HepG2 (cell line): Measurements from ENCODE around the gene PRRT1. TPM values are rescaled to one million over a fixed set of nuclear protein-coding genes. Genes with fewer than 3 reads are reported as not detected.

Source experiments
- MXD4 ChIP-seq: IDR thresholded peaks from 2 replicates; pipeline ENCODE4 v1.6.1; 2016; ENCODE audit warnings: mild to moderate bottlenecking, missing biosample characterization, missing genetic modification reagents
- NFRKB ChIP-seq: fragments of 450-650 bp; IDR thresholded peaks from 2 replicates; pipeline ENCODE4 v1.6.1; 2017
- SP5 ChIP-seq: IDR thresholded peaks from 2 replicates; pipeline ENCODE4 v1.6.1; 2016; ENCODE audit warnings: low read depth, borderline replicate concordance
- polyA plus RNA-seq, 8 experiments: library from polyadenylated mRNA; depleted of rRNA in 3 of 8; stranded (reverse) in 7 of 8; unstranded in 1 of 8; fragments of >200 nt; fragmentation: Illumina TruSeq in 4 of 8; extraction: Trizol in 4 of 8; gene quantifications; 2 replicates each; pipeline versions ENCODE4 v1.2.1 to v1.2.3, GENCODE V29; 2011 to 2016; ENCODE audit warnings: low read depth in 4 of 8, missing spikeins in 1 of 8, mixed read lengths in 1 of 8; ENCODE audit not compliant: insufficient read depth in 1 of 8
- total RNA-seq, 5 experiments: library from RNA; depleted of rRNA; stranded (reverse); fragments of >200 nt; fragmentation: Illumina TruSeq; extraction: Trizol; gene quantifications; 2 replicates each; pipeline ENCODE4 v1.2.3, GENCODE V29; 2016; ENCODE audit warnings: low read depth in 1 of 5
- TF ChIP-seq, protein P1 (sequence below), 2 experiments: fragments of 450-650 bp in 1 of 2; sonication (generic) in 1 of 2; formaldehyde crosslinking in 1 of 2; IDR thresholded peaks; 2 replicates each; pipeline versions ENCODE4 v1.6.1 to v1.8.0; 2016 to 2022; ENCODE audit warnings: antibody characterized with exemption in 1 of 2, mild to moderate bottlenecking in 1 of 2, missing genetic modification reagents in 1 of 2
- TF ChIP-seq, protein P2 (sequence below): sonication (generic); formaldehyde crosslinking; IDR thresholded peaks from 2 replicates; pipeline ENCODE4 v1.4.0; 2020; ENCODE audit warnings: low read depth, mild to moderate bottlenecking, missing genetic modification reagents
- TF ChIP-seq, protein P3 (sequence below): sonication (generic); formaldehyde crosslinking; IDR thresholded peaks from 2 replicates; pipeline ENCODE4 v1.4.0; 2020; ENCODE audit warnings: missing genetic modification reagents

The PRRT1 gene
- total and polyA plus RNA-seq, 2 of the 13 experiments (the other 11 are each of a cell fraction or from before 2014, with no cell fraction given), result 0.64 to 1.4 TPM

DNA sequence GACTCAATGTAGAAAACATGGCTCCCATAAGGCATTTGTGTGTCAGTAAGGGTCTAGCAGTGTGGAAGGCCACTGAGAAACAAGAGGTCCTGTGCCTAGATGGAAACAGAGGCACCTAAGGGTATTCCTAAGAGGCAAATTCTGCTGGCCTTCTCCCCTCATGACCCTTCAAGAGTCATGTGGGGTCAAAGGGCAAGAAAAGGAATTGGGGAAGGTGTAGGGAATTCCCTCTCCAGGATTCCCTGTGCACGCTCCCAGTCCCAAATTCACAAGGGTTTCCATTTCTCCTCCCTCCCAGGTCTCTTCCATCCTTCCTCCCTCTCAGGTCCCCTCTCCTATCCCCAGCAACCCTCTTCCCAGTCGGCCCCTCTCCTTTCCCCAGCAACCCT, 23.6 kb upstream of the PRRT1 start (continued):
- TF ChIP-seq, protein P1, sequence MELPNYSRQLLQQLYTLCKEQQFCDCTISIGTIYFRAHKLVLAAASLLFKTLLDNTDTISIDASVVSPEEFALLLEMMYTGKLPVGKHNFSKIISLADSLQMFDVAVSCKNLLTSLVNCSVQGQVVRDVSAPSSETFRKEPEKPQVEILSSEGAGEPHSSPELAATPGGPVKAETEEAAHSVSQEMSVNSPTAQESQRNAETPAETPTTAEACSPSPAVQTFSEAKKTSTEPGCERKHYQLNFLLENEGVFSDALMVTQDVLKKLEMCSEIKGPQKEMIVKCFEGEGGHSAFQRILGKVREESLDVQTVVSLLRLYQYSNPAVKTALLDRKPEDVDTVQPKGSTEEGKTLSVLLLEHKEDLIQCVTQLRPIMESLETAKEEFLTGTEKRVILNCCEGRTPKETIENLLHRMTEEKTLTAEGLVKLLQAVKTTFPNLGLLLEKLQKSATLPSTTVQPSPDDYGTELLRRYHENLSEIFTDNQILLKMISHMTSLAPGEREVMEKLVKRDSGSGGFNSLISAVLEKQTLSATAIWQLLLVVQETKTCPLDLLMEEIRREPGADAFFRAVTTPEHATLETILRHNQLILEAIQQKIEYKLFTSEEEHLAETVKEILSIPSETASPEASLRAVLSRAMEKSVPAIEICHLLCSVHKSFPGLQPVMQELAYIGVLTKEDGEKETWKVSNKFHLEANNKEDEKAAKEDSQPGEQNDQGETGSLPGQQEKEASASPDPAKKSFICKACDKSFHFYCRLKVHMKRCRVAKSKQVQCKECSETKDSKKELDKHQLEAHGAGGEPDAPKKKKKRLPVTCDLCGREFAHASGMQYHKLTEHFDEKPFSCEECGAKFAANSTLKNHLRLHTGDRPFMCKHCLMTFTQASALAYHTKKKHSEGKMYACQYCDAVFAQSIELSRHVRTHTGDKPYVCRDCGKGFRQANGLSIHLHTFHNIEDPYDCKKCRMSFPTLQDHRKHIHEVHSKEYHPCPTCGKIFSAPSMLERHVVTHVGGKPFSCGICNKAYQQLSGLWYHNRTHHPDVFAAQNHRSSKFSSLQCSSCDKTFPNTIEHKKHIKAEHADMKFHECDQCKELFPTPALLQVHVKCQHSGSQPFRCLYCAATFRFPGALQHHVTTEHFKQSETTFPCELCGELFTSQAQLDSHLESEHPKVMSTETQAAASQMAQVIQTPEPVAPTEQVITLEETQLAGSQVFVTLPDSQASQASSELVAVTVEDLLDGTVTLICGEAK (IDR thresholded peaks at IDR 0.05), result no peak
- TF ChIP-seq, protein P1 (CRISPR knock-in tag; IDR thresholded peaks at IDR 0.05), result no peak
- TF ChIP-seq MXD4 (no peak), NFRKB (no peak), SP5 (CRISPR knock-in tag) (no peak)
- TF ChIP-seq, protein P2, sequence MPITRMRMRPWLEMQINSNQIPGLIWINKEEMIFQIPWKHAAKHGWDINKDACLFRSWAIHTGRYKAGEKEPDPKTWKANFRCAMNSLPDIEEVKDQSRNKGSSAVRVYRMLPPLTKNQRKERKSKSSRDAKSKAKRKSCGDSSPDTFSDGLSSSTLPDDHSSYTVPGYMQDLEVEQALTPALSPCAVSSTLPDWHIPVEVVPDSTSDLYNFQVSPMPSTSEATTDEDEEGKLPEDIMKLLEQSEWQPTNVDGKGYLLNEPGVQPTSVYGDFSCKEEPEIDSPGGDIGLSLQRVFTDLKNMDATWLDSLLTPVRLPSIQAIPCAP (CRISPR knock-in tag), result no peak
- TF ChIP-seq, protein P3, sequence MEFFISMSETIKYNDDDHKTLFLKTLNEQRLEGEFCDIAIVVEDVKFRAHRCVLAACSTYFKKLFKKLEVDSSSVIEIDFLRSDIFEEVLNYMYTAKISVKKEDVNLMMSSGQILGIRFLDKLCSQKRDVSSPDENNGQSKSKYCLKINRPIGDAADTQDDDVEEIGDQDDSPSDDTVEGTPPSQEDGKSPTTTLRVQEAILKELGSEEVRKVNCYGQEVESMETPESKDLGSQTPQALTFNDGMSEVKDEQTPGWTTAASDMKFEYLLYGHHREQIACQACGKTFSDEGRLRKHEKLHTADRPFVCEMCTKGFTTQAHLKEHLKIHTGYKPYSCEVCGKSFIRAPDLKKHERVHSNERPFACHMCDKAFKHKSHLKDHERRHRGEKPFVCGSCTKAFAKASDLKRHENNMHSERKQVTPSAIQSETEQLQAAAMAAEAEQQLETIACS (CRISPR knock-in tag), result no peak
